GM23338 (cell line): ENCODE results near the gene DCBLD1.

ENCODE experiments used
- CREB1 ChIP-seq: fragments of 250-450 bp; sonication (Bioruptor Pico); IDR thresholded peaks from 2 replicates; pipeline ENCODE4 v1.5.0; 2020; ENCODE audit warnings: low read depth, mild to moderate bottlenecking, moderate library complexity
- CTCF ChIP-seq, 2 experiments: fragments of 200-600 bp in 1 of 2; sonication (generic) in 1 of 2; conservative IDR thresholded peaks; 2 replicates each; pipeline versions ENCODE4 v1.5.1 to v1.6.1; 2016 to 2017; ENCODE audit warnings: antibody characterized with exemption in 2 of 2, low read depth in 2 of 2, mild to moderate bottlenecking in 2 of 2, moderate library complexity in 1 of 2
- EZH2 ChIP-seq: fragments of 200-600 bp; sonication (generic); IDR thresholded peaks from one replicate; pipeline ENCODE4 v1.8.0; 2017; ENCODE audit warnings: antibody characterized with exemption, mild to moderate bottlenecking, low read depth; ENCODE audit not compliant: unreplicated experiment
- EZH2phosphoT487 ChIP-seq: fragments of 200-600 bp; sonication (generic); IDR thresholded peaks from one replicate; pipeline ENCODE4 v1.8.1; 2018; ENCODE audit warnings: antibody characterized with exemption; ENCODE audit not compliant: unreplicated experiment
- POLR2AphosphoS5 ChIP-seq: IDR thresholded peaks from 2 replicates; pipeline ENCODE4 v1.6.1; 2016; ENCODE audit warnings: antibody characterized with exemption, low read depth
- ZNF331 ChIP-seq: fragments of 250-450 bp; sonication (Bioruptor Pico); IDR thresholded peaks from 2 replicates; pipeline ENCODE4 v1.5.0; 2020; ENCODE audit warnings: low read depth, mild to moderate bottlenecking, moderate library complexity
- TF ChIP-seq, protein P1 (sequence below): IDR thresholded peaks from one replicate; pipeline ENCODE4 v1.6.1; 2018; ENCODE audit warnings: antibody characterized with exemption; ENCODE audit not compliant: unreplicated experiment
- TF ChIP-seq, protein P2 (sequence below): IDR thresholded peaks from 2 replicates; pipeline ENCODE4 v1.6.1; 2016; ENCODE audit warnings: antibody characterized with exemption

DNA sequence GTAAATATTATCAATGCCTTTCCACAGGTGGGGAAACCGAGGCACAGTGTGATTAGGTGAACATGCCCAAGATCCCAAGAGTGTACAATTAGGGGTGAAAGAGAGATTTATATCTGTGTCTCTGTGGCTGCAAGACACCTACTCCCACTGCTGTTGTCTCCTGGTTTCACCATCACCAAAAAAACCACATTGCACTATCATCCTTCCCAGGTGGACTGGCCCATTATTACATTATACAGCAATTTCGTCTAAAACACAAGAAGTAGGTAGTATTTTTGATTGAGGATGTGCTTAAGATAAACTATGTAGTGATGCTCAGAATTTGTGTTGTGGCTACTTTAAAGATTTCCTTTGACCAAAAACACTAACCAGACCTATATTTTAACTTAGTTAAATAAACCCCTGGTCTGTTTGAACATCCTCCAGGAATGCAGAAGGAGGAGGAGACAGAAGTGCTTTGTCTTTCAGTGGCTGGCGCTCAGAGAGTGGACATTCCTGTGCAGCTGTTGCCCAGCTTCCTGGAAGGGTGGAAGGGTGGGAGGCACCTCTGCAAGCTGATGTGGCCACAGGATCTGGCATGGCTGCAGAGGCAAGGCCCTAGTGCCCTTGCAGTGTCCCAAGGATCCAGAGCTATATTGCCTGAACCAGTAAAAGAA lies 23.8 kb downstream of the DCBLD1 start:
- TF ChIP-seq CTCF (conservative IDR thresholded peaks at IDR 0.05; ENCODE audit: low read depth in 2 of 2): no peak
- TF ChIP-seq EZH2phosphoT487: no peak
- TF ChIP-seq ZNF331 (CRISPR knock-in tag): no peak
- TF ChIP-seq, protein P1, sequence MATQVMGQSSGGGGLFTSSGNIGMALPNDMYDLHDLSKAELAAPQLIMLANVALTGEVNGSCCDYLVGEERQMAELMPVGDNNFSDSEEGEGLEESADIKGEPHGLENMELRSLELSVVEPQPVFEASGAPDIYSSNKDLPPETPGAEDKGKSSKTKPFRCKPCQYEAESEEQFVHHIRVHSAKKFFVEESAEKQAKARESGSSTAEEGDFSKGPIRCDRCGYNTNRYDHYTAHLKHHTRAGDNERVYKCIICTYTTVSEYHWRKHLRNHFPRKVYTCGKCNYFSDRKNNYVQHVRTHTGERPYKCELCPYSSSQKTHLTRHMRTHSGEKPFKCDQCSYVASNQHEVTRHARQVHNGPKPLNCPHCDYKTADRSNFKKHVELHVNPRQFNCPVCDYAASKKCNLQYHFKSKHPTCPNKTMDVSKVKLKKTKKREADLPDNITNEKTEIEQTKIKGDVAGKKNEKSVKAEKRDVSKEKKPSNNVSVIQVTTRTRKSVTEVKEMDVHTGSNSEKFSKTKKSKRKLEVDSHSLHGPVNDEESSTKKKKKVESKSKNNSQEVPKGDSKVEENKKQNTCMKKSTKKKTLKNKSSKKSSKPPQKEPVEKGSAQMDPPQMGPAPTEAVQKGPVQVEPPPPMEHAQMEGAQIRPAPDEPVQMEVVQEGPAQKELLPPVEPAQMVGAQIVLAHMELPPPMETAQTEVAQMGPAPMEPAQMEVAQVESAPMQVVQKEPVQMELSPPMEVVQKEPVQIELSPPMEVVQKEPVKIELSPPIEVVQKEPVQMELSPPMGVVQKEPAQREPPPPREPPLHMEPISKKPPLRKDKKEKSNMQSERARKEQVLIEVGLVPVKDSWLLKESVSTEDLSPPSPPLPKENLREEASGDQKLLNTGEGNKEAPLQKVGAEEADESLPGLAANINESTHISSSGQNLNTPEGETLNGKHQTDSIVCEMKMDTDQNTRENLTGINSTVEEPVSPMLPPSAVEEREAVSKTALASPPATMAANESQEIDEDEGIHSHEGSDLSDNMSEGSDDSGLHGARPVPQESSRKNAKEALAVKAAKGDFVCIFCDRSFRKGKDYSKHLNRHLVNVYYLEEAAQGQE: no peak
- no peak for TF ChIP-seq POLR2AphosphoS5
- TF ChIP-seq EZH2: no peak
- no peak for TF ChIP-seq CREB1 (CRISPR knock-in tag)
- TF ChIP-seq, protein P2, sequence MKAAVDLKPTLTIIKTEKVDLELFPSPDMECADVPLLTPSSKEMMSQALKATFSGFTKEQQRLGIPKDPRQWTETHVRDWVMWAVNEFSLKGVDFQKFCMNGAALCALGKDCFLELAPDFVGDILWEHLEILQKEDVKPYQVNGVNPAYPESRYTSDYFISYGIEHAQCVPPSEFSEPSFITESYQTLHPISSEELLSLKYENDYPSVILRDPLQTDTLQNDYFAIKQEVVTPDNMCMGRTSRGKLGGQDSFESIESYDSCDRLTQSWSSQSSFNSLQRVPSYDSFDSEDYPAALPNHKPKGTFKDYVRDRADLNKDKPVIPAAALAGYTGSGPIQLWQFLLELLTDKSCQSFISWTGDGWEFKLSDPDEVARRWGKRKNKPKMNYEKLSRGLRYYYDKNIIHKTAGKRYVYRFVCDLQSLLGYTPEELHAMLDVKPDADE: no peak
